OCI-LY1 (cell line): Measurements from ENCODE around the gene TPST1.
"Not testable (repeated sequence)": the region's sequence is repeated elsewhere in the genome, so short reads cannot be mapped to it uniquely, and the experiment has no call there.

Source experiments
- H2AFZ ChIP-seq: fragments of 200-600 bp; sonication (generic), shearing (Covaris generic); 2 replicates; pipeline ENCODE4 v1.6.0; 2014; ENCODE audit warnings: antibody characterized with exemption, mild to moderate bottlenecking, low read length
- H3F3A ChIP-seq: fragments of 200-600 bp; sonication (generic), shearing (Covaris generic); 2 replicates; pipeline ENCODE4 v1.6.0; 2014; ENCODE audit warnings: mild to moderate bottlenecking, antibody characterized with exemption, low read length, moderate library complexity; ENCODE audit not compliant: insufficient read depth
- H3K27ac ChIP-seq: fragments of 200-600 bp; sonication (generic); 2 replicates; pipeline ENCODE4 v1.5.1; 2014; ENCODE audit warnings: low read length, mixed run types, mild to moderate bottlenecking, low read depth; ENCODE audit not compliant: poor library complexity, severe bottlenecking
- H3K27me3 ChIP-seq: fragments of 200-600 bp; sonication (generic); 2 replicates; pipeline ENCODE4 v1.6.0; 2014; ENCODE audit warnings: antibody characterized with exemption, mild to moderate bottlenecking, low read length, moderate library complexity; ENCODE audit not compliant: insufficient read depth
- H3K36me3 ChIP-seq: fragments of 200-600 bp; sonication (generic); 2 replicates; pipeline ENCODE4 v1.6.1; 2014; ENCODE audit warnings: mild to moderate bottlenecking, antibody characterized with exemption, low read length, moderate library complexity, mixed read lengths; ENCODE audit not compliant: insufficient read depth
- H3K4me1 ChIP-seq: fragments of 200-600 bp; sonication (generic); 2 replicates; pipeline ENCODE4 v1.5.1; 2014; ENCODE audit warnings: mild to moderate bottlenecking, low read length, moderate library complexity; ENCODE audit not compliant: insufficient read depth, severe bottlenecking
- H3K4me2 ChIP-seq: fragments of 200-600 bp; sonication (generic), shearing (Covaris generic); 2 replicates; pipeline ENCODE4 v1.6.1; 2014; ENCODE audit warnings: low read length
- H3K4me3 ChIP-seq: fragments of 200-600 bp; sonication (generic); 2 replicates; pipeline ENCODE4 v1.5.1; 2014; ENCODE audit warnings: low read length, low read depth, mild to moderate bottlenecking, mixed read lengths; ENCODE audit not compliant: poor library complexity, severe bottlenecking
- H3K79me2 ChIP-seq: fragments of 200-600 bp; shearing (Covaris generic); 2 replicates; pipeline ENCODE4 v1.6.1; 2016; ENCODE audit warnings: mixed run types, low read length, mixed read lengths; ENCODE audit not compliant: insufficient read depth
- H3K9ac ChIP-seq: fragments of 200-600 bp; sonication (generic), shearing (Covaris generic); 2 replicates; pipeline ENCODE4 v1.6.1; 2014; ENCODE audit warnings: mild to moderate bottlenecking, low read length, mixed read lengths
- H3K9me2 ChIP-seq: fragments of 200-600 bp; sonication (generic), shearing (Covaris generic); 2 replicates; pipeline ENCODE4 v1.6.1; 2014; ENCODE audit warnings: low read depth, mild to moderate bottlenecking, low read length, mixed read lengths
- H3K9me3 ChIP-seq: fragments of 200-600 bp; shearing (Covaris generic); 2 replicates; pipeline ENCODE4 v1.6.1; 2014; ENCODE audit warnings: low read length, mixed read lengths
- H4K20me1 ChIP-seq: fragments of 200-600 bp; sonication (generic), shearing (Covaris generic); 2 replicates; pipeline ENCODE4 v1.6.0; 2016; ENCODE audit warnings: mild to moderate bottlenecking, low read length; ENCODE audit not compliant: insufficient read depth
- EZH2 ChIP-seq: fragments of 200-600 bp; sonication (generic), shearing (Covaris generic); IDR thresholded peaks from 2 replicates; pipeline ENCODE4 v1.8.0; 2017; ENCODE audit warnings: borderline replicate concordance, mixed run types, mild to moderate bottlenecking, antibody characterized with exemption, low read length, moderate library complexity, mixed read lengths
- TF ChIP-seq, protein P1 (sequence below): fragments of 200-600 bp; sonication (generic), shearing (Covaris generic); IDR thresholded peaks from 2 replicates; pipeline ENCODE4 v1.5.1; 2017; ENCODE audit warnings: mild to moderate bottlenecking, antibody characterized with exemption, low read length, moderate library complexity, mixed read lengths

Gene TPST1

DNA sequence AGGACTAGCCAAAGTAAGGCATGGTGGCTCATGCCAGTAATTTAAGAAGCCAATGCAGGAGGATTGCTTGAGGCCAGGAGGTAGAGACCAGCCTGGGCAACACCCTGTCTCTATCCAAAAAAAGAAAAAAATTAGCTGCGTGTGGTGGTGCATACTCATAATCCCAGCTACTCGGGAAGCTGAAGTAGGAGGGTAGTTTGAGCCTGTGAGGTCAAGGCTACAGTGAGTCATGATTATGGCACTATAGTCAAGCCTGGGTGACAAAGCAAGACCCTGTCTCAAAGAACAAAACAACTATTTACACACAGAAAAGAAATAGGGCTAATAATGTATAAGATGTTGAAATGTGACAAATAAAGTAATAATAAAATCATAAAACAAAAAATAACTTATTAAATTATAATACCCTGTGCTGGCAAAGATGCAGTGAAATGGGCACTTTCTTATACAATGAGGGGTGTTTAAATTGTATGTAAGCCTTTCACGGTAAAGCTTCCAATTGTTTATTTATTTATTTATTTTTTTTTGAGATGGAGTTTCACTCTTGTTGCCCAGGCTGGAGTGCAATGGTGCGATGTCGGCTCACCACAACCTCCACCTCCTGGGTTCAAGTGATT, 175.2 kb downstream of the TPST1 start:
- Histone ChIP-seq H3K9me3 (no peaks in the 10 kb centered on the region), H3F3A (no peaks in the 10 kb centered on the region), H3K4me1 (no peaks in the 10 kb centered on the region), H3K36me3 (peaks cover 9% of the 10 kb centered on the region), H4K20me1 (no peaks in the 10 kb centered on the region), H3K4me2 (no peak overlapping the region), H3K27me3 (no peaks in the 10 kb centered on the region), H3K79me2 (no peaks in the 10 kb centered on the region), H3K9ac (no peak overlapping the region), H3K27ac (no peak overlapping the region), H3K4me3 (no peak overlapping the region), H3K9me2 (no peaks in the 10 kb centered on the region), H2AFZ (no peak overlapping the region)
- TF ChIP-seq, protein P1, sequence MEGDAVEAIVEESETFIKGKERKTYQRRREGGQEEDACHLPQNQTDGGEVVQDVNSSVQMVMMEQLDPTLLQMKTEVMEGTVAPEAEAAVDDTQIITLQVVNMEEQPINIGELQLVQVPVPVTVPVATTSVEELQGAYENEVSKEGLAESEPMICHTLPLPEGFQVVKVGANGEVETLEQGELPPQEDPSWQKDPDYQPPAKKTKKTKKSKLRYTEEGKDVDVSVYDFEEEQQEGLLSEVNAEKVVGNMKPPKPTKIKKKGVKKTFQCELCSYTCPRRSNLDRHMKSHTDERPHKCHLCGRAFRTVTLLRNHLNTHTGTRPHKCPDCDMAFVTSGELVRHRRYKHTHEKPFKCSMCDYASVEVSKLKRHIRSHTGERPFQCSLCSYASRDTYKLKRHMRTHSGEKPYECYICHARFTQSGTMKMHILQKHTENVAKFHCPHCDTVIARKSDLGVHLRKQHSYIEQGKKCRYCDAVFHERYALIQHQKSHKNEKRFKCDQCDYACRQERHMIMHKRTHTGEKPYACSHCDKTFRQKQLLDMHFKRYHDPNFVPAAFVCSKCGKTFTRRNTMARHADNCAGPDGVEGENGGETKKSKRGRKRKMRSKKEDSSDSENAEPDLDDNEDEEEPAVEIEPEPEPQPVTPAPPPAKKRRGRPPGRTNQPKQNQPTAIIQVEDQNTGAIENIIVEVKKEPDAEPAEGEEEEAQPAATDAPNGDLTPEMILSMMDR, result no peak
- no peak for TF ChIP-seq EZH2

DNA sequence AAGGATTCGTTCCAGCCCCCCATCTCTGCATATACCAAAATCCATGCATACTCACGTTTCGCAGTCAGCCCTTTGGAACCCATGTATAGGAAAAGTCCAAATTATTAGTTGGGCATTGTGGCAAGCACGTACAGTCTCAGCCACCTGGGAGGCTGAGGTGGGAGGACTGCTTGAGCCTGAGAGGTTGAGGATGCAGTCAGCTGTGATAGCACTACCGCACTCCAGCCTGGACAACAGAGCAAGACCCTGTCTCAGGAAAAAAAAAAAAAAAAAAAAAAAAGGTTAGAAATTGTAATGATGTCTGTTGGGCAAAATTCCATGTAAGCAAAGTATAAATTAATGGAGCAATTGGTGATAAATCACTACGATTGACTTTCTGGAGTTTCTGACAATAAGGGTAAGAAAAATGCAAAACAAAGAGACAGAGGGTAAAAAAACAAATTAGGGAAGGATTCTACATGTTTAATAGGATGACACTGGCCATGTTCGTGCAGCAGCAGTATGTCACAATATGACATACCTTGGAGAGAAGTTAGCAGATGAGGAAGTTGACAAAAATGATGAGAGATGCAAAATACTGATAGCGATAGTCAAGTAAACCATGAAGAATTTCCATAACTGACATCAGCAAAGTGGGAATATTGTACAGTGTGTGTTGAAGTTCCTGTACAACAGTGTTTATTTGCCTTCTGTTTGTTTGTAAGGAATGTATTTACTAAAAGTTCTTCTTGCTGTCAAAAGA, 177.2 kb downstream of the TPST1 start:
- not testable (repeated sequence) for H3K36me3 ChIP-seq, H3K9me2 ChIP-seq, H3K9ac ChIP-seq, H3K9me3 ChIP-seq, H3K27me3 ChIP-seq, H3K27ac ChIP-seq, H3K4me1 ChIP-seq, H3K79me2 ChIP-seq, H4K20me1 ChIP-seq, H3K4me3 ChIP-seq, H3F3A ChIP-seq, H2AFZ ChIP-seq, H3K4me2 ChIP-seq

DNA sequence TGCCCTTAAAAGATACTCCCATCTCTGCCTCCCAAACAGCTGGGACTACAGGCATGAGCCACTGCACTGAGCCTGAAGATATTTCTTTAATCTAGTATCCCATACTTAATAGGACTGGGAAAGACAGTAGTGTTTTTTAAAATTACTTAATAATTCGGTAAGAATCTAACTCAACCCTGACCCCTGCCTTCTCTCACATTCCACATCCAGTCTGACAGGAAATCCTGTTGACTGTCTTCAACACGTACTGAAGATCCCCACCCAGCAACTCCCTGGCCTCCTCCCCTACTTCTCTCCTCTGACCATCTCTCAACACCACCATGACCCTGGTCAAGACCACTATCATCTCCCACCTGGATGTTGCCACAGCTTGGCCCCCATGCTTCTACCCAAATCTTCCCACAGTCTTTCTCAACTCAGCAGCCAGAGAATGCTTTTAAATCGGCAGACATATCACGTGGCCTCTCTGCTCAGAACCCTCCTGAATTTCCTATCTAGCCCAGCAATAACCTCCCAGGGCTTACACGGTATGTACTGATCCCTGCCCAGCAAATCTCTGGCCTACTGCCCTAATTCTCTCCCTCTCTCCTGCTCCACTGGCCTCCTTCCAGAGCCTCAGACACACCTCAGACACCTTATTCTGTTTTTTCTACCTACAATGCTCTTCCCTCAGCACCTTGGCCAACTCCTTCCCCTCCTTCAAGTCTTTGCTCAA, 180.2 kb downstream of the TPST1 start:
- not testable (repeated sequence) for H3K27ac ChIP-seq, H3K36me3 ChIP-seq, H3K4me2 ChIP-seq, H3K9me3 ChIP-seq, H3F3A ChIP-seq, H3K27me3 ChIP-seq, H3K9me2 ChIP-seq, H3K4me1 ChIP-seq, H3K9ac ChIP-seq, H3K4me3 ChIP-seq, H3K79me2 ChIP-seq, H4K20me1 ChIP-seq, H2AFZ ChIP-seq

DNA sequence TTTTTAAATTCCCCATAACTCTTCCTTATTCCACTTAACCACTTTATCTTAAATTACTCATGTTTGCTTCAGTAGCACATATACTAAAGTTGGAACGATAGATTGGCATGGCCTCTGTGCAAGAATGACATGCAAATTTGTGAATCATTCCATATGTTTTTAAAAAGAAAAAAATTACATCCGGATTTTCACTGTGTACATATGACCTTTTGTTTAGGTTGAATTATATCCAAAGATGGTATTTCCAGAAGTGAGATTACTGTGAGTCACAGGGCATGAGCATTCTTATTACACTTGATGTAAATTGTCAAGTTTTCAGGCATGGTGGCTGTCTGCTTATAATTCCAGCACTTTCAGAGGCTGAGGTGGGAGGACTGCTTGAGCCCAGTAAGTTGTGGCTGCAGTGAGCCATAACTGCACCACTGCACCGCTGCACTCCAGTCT, 190.0 kb downstream of the TPST1 start:
- not testable (repeated sequence) for H3K9ac ChIP-seq, H3K36me3 ChIP-seq, H3K27ac ChIP-seq, H2AFZ ChIP-seq, H3F3A ChIP-seq, H3K79me2 ChIP-seq, H3K4me3 ChIP-seq, H3K4me2 ChIP-seq, H3K4me1 ChIP-seq, H4K20me1 ChIP-seq, H3K27me3 ChIP-seq, H3K9me2 ChIP-seq, H3K9me3 ChIP-seq

DNA sequence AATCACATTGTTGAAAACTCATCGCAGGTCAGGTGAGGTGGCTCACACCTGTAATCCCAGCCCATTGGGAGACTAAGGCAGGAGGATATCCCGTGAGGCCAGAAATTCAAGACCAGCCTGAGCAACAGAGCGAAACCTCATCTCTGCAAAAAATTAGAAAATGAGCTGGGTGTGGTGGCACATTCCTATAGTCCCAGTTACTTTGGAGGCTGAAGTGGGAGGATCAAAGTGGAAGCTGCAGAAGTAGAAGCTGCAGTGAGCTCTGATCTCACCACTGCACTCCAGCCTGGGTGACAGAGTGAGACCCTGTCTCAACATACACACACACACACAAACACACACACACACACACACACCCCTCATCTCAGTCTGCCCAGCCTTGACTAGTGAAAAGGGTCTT, 190.9 kb downstream of the TPST1 start:
- not testable (repeated sequence) for H2AFZ ChIP-seq, H3K9me2 ChIP-seq, H3K4me3 ChIP-seq, H3F3A ChIP-seq, H3K36me3 ChIP-seq, H3K27ac ChIP-seq, H3K79me2 ChIP-seq, H4K20me1 ChIP-seq, H3K4me2 ChIP-seq, H3K4me1 ChIP-seq, H3K9me3 ChIP-seq, H3K27me3 ChIP-seq, H3K9ac ChIP-seq

DNA sequence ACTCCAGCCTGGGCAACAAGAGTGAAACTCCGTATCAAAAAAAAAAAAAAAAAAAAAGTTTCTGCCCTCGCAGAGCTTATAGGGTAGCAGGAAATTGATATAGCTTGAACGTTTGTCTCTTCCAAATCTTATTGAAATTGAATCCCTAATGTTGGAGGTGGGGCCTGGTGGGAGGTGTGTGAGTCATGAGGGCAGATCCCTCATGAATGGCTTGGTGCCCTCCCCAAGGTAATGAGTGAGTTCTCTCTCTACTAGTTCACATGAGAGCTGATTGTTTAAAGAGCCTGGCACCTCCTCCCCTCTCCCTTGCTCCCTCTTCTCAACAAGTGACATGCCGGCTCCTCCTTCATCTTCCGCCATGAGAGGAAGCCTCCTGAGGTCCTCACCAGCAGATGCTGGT, 193.7 kb downstream of the TPST1 start:
- not testable (repeated sequence) for H3K27me3 ChIP-seq, H2AFZ ChIP-seq, H3F3A ChIP-seq, H3K4me3 ChIP-seq, H4K20me1 ChIP-seq, H3K9me3 ChIP-seq, H3K9me2 ChIP-seq, H3K4me2 ChIP-seq, H3K4me1 ChIP-seq, H3K79me2 ChIP-seq, H3K9ac ChIP-seq, H3K27ac ChIP-seq
- H3K36me3 ChIP-seq, result peaks cover 18% of the 10 kb centered on the region; the same call in 1 of the 2 replicates
